Lower lobe of right lung (tissue), 2 donors: ENCODE measurements around the gene CTXN3. TPM values are rescaled to one million over a fixed set of nuclear protein-coding genes. Genes with fewer than 3 reads are reported as not detected.

ENCODE experiments used
- ATAC-seq, 2 donors: fragments of 200-7000 bp; cut with Tn5 transposase; one replicate each; pipeline ENCODE4 v1.9.1; 2020 to 2022; ENCODE audit warnings: mild to moderate bottlenecking in 2 of 2, moderate library complexity in 2 of 2
- DNase-seq: peaks from one replicate; pipeline ENCODE4 v3.0.0-alpha.2; 2020
- H3K27ac ChIP-seq: fragments of 200-600 bp; one replicate; pipeline ENCODE4 v1.8.0; 2022
- H3K27me3 ChIP-seq: fragments of 200-600 bp; one replicate; pipeline ENCODE4 v1.8.0; 2022; ENCODE audit warnings: low read depth
- H3K36me3 ChIP-seq: fragments of 200-600 bp; one replicate; pipeline ENCODE4 v1.8.0; 2022; ENCODE audit warnings: mild to moderate bottlenecking
- H3K4me1 ChIP-seq: fragments of 200-600 bp; one replicate; pipeline ENCODE4 v1.8.0; 2022
- H3K4me3 ChIP-seq: fragments of 200-600 bp; one replicate; pipeline ENCODE4 v1.8.0; 2022; ENCODE audit warnings: mild to moderate bottlenecking
- H3K9me3 ChIP-seq: fragments of 200-600 bp; one replicate; pipeline ENCODE4 v1.8.0; 2022
- intact Hi-C: fragments of 100-400 bp; cut with DNase I; formaldehyde crosslinking; loops from one replicate; pipeline ENCODE4 v1.11.0; 2022
- total RNA-seq: library from RNA; stranded (reverse); fragmentation: NEBNext Ultra II Directional; extraction: Animal tissue kit (Norgen Biotek cat#: 25700); gene quantifications from one replicate; pipeline ENCODE4 v1.2.1, GENCODE V29; 2021
- TF ChIP-seq, protein P1 (sequence below): fragments of 200-600 bp; IDR thresholded peaks from one replicate; pipeline ENCODE4 v1.8.0; 2022; ENCODE audit warnings: antibody characterized with exemption, mild to moderate bottlenecking
- donor health status: DM: no; HTN: yes; CAD: no; lungs with severe emphysema.

The CTXN3 gene
- total RNA-seq, 1 donor from 2014 or later, result not detected

DNA sequence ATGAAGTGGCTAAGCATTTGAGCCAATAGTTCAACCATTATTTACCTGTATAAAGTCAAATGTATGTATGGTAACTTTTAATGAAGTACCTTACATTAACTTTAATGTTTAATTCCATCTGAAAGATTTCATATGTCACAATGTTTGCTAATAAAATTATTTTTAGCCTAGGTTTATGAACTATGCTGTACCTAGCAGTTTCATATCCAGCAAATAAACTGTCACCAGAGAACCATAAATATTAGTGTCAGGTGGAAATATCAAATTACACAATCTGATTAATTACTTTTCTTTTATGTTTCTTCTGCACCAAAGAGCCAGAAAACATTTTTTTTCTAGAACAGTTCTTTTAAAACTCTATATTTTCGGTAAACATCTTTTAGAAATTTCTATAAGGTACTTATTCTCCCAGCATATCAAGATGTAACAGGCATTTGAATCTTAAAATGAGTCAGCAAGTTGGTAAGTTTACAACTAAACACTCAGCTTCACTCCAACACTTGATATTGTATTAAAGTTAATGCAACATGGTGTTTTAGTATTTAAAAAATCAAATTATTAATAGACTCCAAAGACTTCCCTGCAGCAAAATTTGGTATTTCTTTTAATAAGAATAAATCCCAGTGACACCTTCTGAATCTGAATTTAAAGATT is 45.8 kb downstream of the CTXN3 start:
- ATAC-seq (no peak), DNase-seq (no peak)

DNA sequence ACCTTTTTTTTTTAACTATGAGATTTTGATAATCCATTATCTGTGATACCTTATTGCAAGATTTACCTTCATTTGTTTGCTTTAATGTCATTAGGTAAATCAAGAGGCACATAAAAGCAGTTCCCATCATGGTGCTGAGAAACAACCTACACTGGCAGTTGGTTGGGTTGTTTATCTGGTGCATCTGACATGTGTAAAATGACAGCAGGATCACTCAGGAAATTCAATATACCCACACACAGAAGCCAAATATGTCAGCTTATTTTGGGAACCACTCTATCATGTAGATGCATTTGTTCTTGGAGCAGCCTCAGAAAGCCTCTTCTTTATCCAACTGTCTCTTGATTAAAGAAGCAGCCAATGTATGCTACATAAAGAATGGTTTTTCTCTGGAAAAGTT is 46.5 kb downstream of the CTXN3 start:
- Histone ChIP-seq H3K27ac (no peak overlapping the region), H3K4me3 (no peak overlapping the region), H3K9me3 (no peaks in the 10 kb centered on the region), H3K4me1 (no peaks in the 10 kb centered on the region), H3K27me3 (no peaks in the 10 kb centered on the region), H3K36me3 (no peaks in the 10 kb centered on the region)
- intact Hi-C loops, result no loop called here
- DNase-seq (no peak), ATAC-seq (no peak)
- TF ChIP-seq, protein P1, sequence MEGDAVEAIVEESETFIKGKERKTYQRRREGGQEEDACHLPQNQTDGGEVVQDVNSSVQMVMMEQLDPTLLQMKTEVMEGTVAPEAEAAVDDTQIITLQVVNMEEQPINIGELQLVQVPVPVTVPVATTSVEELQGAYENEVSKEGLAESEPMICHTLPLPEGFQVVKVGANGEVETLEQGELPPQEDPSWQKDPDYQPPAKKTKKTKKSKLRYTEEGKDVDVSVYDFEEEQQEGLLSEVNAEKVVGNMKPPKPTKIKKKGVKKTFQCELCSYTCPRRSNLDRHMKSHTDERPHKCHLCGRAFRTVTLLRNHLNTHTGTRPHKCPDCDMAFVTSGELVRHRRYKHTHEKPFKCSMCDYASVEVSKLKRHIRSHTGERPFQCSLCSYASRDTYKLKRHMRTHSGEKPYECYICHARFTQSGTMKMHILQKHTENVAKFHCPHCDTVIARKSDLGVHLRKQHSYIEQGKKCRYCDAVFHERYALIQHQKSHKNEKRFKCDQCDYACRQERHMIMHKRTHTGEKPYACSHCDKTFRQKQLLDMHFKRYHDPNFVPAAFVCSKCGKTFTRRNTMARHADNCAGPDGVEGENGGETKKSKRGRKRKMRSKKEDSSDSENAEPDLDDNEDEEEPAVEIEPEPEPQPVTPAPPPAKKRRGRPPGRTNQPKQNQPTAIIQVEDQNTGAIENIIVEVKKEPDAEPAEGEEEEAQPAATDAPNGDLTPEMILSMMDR, result no peak

More for the DNA sequence above, 45.8 kb downstream of the CTXN3 start:
- intact Hi-C loops, result no loop called here
- Histone ChIP-seq H3K27me3 (no peaks in the 10 kb centered on the region), H3K9me3 (no peaks in the 10 kb centered on the region), H3K36me3 (no peaks in the 10 kb centered on the region), H3K27ac (no peak overlapping the region), H3K4me3 (no peak overlapping the region), H3K4me1 (no peaks in the 10 kb centered on the region)
- TF ChIP-seq, protein P1, result no peak

DNA sequence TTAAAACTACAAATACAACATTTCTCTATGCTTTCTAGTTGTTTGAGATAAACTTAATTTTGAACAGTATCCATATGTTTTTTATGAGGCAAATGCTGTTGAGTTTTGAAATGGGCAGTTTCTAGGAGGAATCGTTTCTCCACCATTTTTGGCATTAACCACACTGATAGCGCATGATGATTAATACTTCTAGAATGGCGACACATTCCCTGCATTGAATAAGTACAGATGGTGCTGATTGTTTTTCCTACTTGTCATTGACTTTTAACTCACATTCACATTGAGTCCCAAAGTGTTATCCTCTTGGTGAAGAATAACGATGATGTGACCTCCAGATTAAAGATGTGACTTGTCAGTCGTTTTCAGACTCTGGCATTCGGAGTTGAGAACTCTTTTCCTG is 47.8 kb downstream of the CTXN3 start:
- Histone ChIP-seq H3K36me3 (no peaks in the 10 kb centered on the region), H3K4me1 (no peaks in the 10 kb centered on the region), H3K27ac (no peak overlapping the region), H3K27me3 (no peaks in the 10 kb centered on the region), H3K9me3 (no peaks in the 10 kb centered on the region), H3K4me3 (no peak overlapping the region)
- TF ChIP-seq, protein P1, result no peak
- intact Hi-C loops, result no loop called here
- DNase-seq, result no peak
- no peak for ATAC-seq

DNA sequence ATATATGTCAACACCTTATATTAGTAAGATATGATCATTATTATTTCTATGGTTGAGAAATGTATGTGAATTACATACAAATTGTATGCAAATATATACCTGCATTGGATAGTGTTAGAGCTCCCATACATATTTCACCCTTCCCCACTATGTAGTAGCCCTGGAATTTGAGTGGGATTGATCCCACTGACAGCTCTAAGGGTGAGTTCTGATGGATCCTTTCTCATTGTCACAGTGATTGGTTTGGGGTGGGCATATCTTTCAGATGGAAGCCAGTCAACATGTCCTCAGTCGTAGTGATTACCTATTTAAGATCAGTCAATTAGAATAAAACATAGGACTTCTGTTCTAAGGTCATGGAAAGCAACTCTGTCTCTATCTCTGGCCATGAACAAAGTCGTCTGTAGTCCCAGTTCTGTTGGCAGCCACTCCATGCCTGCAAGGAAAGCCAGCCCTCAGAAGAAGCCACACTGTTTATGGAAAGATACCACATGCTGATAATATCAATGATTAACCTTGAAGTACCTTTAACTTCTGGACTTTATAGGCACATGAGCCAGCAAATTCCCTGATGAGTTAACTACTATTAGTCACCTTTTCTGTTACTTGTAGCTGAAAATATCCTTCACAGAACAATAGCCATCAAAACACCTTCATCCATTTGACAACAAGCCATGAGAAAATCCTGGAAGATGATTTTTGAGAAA is 49.2 kb downstream of the CTXN3 start:
- H3K4me3 ChIP-seq, result no peak overlapping the region
- DNase-seq (no peak), ATAC-seq (peak in 1 of 2 donors; percentile 21)
- TF ChIP-seq, protein P1, result no peak
- H3K4me1 ChIP-seq, result no peaks in the 10 kb centered on the region
- H3K36me3 ChIP-seq, result no peaks in the 10 kb centered on the region
- intact Hi-C loops, result no loop called here
- no peaks in the 10 kb centered on the region for H3K9me3 ChIP-seq
- no peak overlapping the region for H3K27ac ChIP-seq
- H3K27me3 ChIP-seq, result no peaks in the 10 kb centered on the region

DNA sequence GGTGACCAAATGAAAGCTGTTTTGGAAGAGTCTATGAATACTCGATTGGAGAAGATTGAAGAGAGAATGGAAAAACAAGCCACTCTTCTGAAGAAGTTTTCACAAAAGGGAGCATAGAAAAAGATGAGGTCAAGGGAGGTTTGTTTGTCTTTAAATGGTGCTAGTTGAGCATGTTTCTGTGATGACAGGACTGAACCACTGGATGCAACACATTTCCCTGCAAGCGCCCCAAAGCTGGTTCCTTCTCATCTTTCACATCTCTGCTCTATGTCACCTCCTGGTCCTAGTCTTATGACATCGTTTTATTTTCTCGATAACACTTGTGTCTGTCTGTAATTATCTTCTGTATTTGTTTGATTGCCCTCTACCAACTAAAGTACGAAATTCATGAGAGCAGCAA is 50.5 kb downstream of the CTXN3 start:
- no peaks in the 10 kb centered on the region for H3K36me3 ChIP-seq
- H3K27ac ChIP-seq, result no peak overlapping the region
- no peak overlapping the region for H3K4me3 ChIP-seq
- no peaks in the 10 kb centered on the region for H3K27me3 ChIP-seq
- intact Hi-C loops, result no loop called here
- H3K9me3 ChIP-seq, result no peaks in the 10 kb centered on the region
- ATAC-seq (no peak), DNase-seq (no peak)
- TF ChIP-seq, protein P1, result no peak
- H3K4me1 ChIP-seq, result no peaks in the 10 kb centered on the region
